Left kidney (tissue), 2 donors: ENCODE results near the gene MGLL. TPM values are rescaled to one million over a fixed set of nuclear protein-coding genes. Genes with fewer than 3 reads are reported as not detected.

ENCODE experiments used
- DNase-seq: peaks from one replicate; pipeline ENCODE4 v3.0.0-alpha.2; 2013
- polyA plus RNA-seq: library from polyadenylated mRNA; unstranded; fragments of 120-200 nt; gene quantifications from one replicate; pipeline ENCODE4 v1.2.1, GENCODE V29; 2013; ENCODE audit not compliant: insufficient read length

MGLL gene
- polyA plus RNA-seq, 1 donor = 22.6 TPM

DNA sequence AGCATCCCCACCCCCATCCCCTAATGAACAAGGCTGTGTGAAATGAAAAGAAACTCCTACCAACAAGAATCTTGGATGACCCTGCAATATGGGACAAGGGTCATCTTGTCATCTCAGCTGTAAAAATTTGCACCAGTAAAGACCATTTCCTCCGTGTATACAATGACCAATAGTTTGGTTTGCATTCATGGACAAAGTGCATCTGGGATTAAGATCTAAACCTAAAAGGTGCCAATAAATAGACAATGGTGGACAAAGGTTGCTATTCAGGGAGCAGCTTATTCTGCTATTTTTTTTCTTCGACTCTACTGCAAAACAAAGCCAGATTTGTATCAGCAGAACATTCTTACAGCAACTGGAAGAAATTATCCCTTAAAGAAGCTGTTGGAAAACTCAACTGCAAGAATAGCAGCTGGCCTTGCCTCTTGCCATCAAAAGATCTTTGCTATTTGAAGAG is 8.0 kb downstream of the MGLL start:
- no peak for DNase-seq

DNA sequence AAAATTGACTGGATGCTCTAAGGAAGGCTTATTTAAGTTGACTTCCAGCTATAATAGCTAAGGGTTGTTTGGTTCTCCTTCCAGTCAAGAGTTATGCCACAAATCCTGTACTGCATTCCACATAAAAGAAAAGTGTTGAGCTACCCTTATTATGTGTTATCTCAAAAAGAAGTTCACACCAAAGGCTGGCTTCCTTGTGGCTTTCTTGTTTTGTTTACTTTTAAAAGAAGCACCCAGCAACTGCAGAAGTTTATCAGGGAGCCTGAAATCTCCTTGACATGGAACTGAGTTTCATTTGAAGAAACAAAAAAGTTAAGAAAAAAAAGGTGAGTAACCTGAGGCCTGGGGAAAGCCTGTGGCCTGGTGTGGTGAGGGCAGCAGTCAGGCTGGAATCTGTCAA is 10.2 kb downstream of the MGLL start:
- DNase-seq = no peak

DNA sequence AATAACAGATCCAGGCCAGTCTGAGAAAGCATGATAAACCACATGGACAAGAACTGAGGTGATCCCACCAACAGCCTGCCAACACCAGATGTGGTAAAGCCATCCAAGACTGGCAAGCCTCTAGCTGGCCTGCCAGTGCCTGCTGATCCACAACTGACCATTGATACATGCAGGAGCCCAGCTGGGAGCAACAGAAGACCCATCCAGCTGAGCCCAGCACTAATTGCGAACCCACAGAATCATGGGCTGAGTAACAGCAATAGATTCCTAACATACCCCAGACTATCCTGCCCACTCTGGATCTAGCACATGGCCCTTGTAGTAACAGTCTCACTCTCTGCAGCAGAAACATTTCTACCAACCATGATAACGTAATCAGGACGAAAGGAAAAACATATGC is 10.6 kb downstream of the MGLL start:
- no peak for DNase-seq

DNA sequence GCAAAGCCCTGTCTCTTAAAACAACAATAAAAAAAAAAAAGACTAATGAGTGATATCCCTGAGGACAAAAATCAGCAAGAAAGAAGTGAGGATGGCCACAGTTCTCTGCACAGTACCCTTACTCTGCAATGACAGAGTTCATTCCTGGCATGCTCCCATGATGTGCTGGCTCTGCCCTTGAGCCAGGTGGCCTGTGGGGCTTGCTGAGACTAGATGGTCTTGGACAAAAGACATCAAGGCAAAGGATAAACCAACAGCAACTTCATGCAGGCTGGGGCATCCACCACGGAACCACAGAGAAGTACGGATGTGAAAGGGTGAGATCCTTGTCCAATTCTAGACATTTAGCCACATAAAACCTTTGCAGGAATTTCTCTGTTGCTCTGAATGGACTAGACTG is 12.7 kb downstream of the MGLL start:
- no peak for DNase-seq

DNA sequence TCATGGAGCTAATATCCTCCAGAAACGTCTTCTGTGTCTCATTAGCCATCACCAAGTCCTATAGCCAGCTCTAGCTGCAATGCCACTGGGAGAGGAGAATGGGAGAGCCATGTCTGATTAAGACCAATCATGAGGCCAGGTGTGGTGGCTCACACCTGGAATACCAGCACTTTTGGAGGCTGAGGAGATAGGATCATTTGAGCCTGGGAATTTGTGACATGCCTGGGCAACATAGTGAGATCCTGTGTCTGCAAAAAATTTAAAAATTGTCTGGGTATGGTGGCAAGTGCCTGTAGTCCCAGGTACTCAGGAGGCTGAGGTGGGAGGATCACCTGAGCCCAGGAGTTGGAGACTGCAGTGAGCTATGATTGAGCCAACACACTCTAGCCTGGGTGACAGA is 13.1 kb downstream of the MGLL start:
- no peak for DNase-seq

DNA sequence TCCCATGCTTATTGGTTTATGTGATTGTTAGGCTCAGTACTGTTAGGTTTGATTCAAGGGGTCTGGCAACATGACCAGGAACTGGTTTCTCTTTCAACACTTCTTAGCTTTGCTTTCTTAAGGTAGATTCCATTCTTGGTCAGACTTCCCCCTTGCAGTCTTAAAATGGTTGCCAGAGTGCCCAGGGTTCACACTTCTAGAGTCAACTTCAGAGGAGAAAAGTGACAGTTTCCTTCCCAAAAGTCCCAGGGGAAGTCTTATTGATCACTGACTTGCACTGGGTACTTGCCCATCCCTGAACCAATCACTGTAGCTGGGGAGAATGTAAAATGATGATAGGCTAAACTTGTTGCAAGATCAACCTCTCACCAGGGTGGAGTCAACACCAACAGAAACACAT is 14.1 kb downstream of the MGLL start:
- no peak for DNase-seq

DNA sequence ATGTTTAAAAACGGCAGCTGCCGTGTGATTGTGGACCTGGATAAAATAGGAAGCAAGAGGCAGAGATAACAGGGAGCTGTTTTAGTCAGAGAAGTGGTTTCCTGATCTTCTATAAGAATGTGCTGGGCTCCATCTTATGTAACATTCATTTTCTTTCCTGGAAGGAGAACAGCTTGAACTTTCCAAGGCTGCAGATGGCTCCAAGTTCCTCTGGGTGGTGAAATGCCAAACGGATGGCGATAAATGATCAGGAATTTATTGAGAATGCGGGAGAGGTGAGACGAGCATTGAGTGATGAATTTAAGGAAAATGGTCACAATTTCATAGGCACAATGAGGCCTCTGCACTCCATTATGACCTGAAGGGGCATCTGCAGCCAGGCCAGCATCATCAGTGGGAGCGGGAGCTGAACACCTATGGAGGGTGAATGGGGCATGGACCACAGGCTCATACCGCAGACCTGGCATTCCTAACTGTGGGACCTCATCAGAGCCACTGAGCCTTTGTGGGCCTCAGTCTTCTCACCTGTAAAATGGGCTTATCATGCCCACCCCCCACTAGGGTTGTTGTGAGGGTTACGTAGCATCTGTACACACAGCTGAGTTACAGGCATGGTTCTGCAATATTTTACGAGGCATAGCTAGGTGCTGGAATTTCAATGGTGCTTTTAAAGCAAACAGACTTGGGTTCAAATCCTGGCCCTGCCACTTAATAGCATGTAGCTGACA is 17.1 kb downstream of the MGLL start:
- DNase-seq = no peak

DNA sequence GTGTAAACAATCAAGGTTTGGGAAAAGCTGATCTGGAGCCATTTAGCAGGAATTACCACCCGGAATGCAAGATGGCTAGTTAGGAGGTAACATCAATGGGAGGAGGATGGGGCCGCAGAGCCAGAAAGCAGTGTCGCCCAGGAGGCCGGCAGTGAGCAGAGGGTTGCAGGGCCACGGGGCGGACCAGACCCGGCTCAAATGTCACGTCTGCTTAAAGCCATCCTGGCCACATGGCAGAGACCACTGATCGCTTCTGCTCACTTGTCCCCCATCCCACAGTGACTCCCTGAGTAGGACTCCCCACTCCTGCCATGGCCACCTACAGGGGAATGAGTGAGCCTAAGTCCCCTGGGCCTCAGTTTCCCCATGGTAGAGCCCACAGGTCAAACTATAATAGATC is 18.2 kb downstream of the MGLL start:
- no peak for DNase-seq

DNA sequence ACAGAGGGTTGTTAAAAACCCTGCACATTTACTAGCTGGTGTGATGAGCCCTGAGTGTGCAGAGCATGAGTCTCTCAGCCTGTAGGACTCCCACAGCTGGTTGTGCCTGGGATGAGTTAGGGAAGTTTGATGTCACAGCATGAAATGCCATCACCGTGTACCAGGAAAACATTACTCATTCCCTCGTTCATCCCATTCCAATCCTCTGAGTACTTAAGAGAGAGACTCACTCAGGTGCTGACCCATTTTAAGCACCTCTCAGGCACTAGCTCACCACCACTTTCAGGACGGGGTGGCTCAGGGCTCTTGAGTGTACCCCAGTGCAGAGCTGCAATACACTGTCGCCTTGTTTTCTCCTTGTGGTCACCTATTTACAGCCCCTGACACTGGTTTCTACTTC is 18.7 kb downstream of the MGLL start:
- DNase-seq = no peak

DNA sequence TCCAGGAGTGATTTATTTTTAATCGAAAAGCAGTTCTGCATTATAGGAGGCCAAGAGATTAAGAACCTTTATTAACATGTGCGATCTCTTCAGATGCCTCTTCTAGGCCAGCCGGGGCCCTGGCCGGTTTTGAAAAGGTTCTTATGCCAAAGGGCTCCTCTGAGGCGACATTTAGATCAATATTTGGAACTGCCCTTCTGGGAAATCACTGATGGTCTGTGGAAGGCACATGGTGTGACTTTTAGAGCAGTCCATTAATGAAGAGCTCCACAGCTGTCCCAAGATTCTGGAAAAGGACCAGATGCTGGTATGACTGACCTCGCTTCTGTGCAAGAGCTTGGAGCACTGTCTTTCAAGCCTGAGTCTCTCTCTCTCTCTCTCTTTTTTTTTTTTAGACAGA is 19.7 kb downstream of the MGLL start:
- no peak for DNase-seq

DNA sequence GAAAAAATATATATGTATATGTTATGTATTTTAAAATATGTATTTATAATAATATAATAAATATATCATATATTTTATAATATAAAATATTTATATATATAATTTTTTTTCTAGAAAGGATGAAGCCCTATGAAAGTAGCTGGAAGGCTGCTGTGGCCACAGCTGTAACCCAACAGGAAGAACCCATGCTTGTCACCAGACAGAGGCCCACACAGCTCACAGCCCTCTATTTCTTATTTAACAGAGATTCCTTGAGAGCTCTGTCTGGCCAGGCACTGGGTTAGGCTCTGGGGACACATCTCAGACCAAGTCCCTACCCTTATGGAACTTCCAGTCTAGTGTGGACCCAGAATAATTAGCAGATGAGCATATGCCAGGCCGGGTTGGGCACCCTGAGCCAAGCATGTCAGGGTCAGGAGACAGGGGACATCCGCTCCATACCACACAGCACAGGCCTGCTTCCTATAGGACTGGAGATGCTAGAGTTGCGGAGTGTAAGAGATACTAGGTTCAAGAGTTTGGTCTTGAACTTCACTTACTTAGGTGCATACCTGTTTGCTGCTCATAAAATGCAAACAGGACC is 20.5 kb downstream of the MGLL start:
- no peak for DNase-seq

DNA sequence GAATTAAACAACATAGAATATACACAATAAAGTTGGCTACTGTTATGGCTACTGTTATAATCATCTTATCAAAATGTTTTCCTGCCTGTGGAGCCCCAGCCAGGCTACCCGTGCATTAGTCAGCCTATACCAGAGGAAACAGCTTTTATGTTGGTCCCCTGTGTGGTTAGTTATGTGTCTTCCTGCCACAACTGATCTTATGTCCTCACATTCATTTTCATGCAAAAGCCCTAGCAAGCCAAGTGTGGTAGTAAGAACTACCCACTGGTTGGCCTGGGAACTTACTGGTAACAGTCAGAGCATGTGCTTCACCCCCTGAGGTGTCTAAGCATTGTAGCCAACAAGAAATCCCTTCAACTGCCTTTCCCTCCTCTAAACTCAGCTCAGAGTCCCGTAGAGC is 21.8 kb downstream of the MGLL start:
- no peak for DNase-seq

DNA sequence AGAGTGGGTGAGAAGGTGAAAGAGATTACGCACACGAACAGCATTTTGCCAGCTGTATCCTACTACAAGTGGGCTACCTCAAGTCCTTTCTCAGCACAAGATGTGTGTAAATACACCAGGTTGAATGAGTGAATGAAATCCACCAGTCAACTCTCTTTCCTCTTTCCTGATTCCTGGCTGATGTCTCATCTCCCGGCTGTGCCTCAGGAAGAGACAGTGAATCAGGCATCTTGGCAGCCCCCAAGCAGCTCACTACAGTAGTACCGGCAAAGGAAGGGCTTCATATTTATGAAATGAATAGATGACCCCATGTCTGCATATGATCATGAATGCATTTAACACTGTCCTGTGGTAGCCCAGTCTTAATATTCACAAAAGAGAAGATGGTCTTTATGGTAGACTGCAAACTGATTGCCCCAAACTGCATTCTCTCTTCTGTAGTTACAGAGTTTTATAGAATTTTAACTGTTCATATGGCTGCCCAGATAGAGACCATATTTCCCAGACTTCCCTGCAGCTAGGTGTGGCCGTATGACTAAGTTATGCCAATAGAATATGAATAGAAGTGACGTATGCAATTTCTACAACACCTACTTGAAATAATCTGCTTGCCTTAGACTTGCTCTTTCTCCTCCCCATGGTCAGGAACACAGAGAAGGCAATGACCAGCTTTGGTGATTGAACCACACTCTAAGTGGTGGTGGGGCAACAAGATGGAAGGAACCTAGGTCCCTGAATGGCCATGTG is 22.7 kb downstream of the MGLL start:
- DNase-seq = no peak

DNA sequence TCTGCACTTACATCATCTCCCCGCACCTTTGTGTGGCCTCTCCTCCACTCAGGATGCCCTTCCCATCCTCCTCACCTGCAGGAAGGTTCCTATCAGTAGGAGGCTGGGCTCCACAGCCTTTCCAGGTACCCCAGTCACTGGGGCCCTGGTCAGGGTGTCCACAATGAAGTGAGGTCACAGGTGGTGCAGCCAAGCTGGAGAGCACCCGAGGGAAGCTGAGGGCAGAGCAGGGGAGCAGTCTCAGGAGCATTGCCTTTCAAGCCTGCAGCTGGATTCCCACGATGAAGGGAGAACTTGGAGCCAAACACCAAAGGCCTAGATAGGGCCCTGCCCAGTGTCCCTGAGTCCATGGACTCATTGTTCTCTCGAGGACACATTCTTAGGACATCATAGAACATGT is 23.6 kb downstream of the MGLL start:
- DNase-seq = no peak

DNA sequence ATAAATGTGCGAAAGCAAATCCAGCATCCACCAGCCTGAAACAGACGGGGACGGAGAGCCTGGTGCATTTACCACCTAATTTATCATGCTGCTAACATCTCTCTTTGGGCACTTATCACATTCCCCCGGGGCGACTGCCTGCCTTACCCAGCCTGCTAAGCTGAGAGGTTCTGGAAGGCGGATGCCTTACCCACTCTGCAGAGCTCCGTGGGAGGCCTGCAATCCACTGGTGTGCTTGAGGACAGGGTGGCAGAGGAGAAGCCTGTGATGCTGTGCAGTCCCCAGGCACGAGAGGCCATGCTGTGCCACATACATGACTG is 25.5 kb downstream of the MGLL start:
- DNase-seq = no peak

DNA sequence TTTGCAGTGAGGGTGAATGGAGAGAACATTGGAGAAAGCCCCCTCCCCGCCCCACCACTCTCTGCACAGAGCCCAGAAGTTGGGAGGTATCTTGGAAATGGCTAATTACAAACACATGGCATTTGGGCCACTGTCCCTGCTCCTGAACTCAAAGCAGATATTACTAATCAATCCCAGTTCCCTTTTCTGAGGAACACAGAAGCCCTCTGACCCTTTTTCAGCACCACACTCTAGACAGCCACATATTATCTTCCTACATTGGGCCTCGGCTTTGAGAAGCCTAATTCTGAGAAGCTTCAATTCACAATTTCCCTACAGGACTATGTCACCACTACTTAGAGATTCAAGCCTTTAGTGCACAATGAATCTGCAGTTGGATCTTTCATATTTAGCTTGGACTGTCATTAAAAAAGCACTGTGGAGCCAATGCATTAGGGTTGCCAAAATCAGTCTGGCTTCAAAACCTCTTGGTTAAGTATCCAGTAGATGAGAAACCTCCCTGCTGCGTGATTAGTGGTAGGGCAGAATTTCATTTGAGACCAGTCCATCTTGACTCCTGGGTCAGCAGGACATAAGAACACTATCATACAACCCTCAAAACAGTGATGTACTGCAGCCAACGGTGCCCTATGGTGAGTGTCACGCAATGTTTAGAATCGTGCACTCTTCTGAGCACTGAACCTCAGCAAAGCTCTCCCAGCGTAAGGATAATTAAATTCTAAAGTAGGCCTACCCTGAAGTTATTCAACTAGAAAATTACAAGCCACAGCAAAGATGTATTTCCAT is 26.1 kb downstream of the MGLL start:
- no peak for DNase-seq

DNA sequence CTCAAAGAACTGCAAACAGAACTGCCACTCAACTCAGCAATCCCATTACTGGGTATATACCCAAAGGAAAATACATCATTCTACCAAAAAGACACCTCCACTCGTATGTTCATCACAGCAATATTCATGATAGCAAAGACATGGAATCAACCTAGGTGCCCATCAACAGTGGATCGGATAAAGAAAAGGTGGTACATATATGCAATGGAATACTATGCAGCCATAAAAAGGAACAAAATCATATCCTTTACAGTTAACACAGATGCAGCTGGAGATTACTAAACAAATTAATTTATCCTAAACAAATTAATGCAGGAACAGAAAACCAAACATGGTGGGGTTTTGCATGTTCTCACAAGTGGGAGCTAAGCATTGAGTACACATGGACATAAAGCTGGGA is 27.3 kb downstream of the MGLL start:
- DNase-seq = no peak

DNA sequence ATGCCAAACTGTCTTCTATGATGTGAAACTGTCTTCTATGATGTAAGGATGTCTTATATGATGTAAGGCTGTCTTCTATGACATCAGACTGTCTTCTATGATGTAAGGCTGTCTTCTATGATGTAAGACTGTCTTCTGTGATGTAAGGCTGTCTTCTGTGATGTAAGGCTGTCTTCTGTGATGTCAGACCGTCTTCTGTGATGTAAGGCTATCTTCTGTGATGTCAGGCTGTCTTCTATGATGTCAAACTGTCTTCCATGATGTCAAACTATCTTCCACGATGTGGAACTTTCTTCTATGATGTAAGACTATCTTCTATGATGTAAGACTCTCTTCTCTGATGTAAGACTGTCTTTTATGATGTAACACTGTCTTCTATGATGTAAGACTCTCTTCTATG is 27.9 kb downstream of the MGLL start:
- DNase-seq = no peak

DNA sequence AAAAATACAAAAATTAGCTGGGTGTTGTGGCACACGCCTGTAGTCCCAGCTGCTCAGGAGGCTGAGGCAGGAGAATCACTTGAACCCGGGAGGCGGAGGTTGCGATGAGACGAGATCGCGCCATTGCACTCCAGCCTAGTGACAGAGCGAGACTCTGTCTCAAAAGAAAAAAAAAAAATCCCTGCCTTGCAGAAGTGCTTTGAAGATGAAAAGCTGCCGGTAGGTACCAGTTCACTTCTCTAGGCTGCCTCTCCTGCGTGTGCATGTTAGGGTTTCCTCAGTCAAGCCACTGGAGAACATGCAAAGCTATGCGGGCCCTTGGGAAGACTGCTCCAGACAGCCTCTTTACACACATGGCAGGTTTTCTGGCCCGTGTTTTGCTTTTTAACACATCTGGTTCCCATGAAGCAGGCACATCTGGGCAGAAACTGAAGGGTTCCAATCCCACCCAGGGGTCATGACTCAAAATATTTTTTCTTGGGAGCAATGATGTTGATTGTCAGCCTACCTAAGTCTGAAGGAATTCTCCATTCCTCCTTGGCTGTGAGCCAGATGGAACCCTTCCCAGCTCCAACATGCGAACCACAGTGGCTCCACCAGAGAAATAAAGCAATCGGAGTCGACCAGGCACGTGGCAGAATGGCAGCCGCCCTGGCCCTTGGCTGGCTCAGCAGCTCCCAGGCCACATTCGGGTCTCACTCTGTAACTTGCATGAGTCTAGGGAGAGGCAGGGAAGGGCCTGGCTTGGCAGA is 29.6 kb downstream of the MGLL start:
- DNase-seq = no peak

DNA sequence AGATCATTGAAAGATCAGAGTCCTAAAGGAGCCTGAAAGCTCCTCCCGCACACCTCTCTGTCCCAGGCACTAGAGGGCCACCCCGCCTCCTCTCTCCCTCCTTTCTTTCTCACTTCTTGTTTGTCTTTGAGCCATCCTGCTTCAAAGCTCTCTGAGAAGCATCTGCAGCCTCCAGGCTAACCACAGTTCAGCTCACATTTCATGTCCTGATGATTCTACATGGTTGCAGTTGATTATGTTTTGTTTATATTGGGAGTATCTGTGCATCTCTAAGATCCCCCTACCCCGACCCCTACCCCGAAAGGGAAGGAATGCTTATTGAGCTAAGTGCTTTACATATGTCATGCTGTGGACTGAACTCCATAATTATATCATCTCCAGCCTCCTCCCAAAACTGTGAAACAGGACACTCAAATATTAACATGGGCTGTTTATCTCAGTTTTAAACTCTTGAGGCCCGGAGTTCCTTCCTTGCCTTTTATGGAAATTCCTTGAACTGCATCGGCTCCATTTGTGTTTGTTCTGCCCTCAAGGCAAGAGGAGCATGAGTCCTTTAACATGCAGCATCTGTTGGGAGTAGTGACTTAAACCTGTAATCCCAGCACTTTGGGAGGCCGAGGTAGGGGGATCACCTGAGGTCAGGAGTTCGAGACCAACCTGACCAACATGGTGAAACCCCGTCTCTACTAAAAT is 30.9 kb downstream of the MGLL start:
- peak; percentile 58 for DNase-seq

DNA sequence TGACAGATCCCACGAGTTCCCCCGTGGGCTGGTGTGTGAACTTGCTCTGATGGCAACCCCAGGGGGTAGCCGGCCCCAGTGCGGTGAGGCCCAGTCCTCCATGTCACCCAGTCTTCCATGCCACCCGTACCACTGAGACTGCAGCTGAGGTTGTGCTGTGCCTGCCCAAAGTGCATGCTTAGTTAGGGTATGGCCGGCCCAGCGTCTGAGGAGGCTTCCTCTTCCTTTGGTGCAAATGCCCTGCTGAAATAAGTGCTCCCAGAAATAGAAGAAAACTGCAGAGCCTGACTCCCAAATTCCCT is 31.5 kb downstream of the MGLL start:
- no peak for DNase-seq
